Testis (tissue), 2 donors: ENCODE data around the gene TMEM123.

Experiments
- POLR2A ChIP-seq: fragments of 450-650 bp; IDR thresholded peaks from one replicate; pipeline ENCODE4 v1.6.1; 2017; ENCODE audit warnings: antibody characterized with exemption, mild to moderate bottlenecking, moderate library complexity
- TF ChIP-seq, protein P1 (sequence below), 3 experiments: fragments of 450-650 bp in 2 of 3; fragments of 200-600 bp in 1 of 3; sonication (generic) in 1 of 3; IDR thresholded peaks; one replicate each; pipeline ENCODE4 v1.5.1; 2016 to 2019; ENCODE audit warnings: antibody characterized with exemption in 3 of 3, mild to moderate bottlenecking in 2 of 3, moderate library complexity in 1 of 3

- TF ChIP-seq POLR2A, result no peak
- TF ChIP-seq, protein P1, sequence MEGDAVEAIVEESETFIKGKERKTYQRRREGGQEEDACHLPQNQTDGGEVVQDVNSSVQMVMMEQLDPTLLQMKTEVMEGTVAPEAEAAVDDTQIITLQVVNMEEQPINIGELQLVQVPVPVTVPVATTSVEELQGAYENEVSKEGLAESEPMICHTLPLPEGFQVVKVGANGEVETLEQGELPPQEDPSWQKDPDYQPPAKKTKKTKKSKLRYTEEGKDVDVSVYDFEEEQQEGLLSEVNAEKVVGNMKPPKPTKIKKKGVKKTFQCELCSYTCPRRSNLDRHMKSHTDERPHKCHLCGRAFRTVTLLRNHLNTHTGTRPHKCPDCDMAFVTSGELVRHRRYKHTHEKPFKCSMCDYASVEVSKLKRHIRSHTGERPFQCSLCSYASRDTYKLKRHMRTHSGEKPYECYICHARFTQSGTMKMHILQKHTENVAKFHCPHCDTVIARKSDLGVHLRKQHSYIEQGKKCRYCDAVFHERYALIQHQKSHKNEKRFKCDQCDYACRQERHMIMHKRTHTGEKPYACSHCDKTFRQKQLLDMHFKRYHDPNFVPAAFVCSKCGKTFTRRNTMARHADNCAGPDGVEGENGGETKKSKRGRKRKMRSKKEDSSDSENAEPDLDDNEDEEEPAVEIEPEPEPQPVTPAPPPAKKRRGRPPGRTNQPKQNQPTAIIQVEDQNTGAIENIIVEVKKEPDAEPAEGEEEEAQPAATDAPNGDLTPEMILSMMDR (IDR thresholded peaks at IDR 0.05), result no peak
These were observed 84.1 kb downstream of the TMEM123 start for GRCh38 chr11:102368472-102368871.
